22Rv1 (cell line): ENCODE results near the gene ATP6V1G2.
"Not testable (repeated sequence)": the region's sequence is repeated elsewhere in the genome, so short reads cannot be mapped to it uniquely, and the experiment has no call there.

Experiments
- H3K27ac ChIP-seq: fragments of 450-650 bp; 2 replicates; pipeline ENCODE4 v1.5.1; 2017
- ZFX ChIP-seq: fragments of 450-650 bp; IDR thresholded peaks from 2 replicates; pipeline ENCODE4 v1.6.1; 2017; ENCODE audit warnings: antibody characterized with exemption, borderline replicate concordance
- TF ChIP-seq, protein P1 (sequence below): fragments of 450-650 bp; IDR thresholded peaks from 2 replicates; pipeline ENCODE4 v1.5.1; 2017; ENCODE audit warnings: mild to moderate bottlenecking

Gene ATP6V1G2

DNA sequence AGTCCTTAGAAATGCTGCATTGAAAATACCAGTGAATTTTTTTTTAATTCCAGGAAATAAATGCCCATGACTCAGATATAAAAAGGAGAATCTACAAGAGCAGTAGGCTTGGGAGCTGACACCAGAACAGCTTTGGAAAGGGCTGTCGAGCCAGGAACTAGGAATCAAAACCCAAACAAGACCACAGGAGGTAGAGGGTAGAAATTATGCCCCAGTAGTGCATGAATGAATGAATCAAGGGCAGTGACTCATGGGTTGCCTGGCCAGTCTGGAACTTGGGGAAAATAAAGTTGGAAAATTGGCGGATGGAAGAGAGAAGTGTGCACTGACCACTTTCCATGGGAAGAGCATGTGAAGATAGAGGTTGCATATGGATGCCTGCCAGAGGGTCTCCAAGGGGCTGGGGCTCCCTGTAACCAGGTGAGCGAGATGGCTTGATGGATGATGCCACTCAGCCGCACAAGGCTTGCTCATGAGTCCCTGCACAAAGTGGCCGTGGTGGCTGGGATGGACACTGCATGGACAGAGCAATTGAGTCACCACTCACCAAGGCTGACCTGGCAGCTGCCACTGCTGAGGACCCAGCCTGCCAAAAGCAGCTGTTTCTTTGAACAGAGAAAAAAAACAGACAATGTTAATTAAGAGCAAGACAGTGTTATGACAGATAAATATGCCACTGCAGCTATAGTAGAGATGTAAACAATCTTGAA lies 32.8 kb downstream of the ATP6V1G2 start:
- no peak overlapping the region for H3K27ac ChIP-seq
- TF ChIP-seq, protein P1, sequence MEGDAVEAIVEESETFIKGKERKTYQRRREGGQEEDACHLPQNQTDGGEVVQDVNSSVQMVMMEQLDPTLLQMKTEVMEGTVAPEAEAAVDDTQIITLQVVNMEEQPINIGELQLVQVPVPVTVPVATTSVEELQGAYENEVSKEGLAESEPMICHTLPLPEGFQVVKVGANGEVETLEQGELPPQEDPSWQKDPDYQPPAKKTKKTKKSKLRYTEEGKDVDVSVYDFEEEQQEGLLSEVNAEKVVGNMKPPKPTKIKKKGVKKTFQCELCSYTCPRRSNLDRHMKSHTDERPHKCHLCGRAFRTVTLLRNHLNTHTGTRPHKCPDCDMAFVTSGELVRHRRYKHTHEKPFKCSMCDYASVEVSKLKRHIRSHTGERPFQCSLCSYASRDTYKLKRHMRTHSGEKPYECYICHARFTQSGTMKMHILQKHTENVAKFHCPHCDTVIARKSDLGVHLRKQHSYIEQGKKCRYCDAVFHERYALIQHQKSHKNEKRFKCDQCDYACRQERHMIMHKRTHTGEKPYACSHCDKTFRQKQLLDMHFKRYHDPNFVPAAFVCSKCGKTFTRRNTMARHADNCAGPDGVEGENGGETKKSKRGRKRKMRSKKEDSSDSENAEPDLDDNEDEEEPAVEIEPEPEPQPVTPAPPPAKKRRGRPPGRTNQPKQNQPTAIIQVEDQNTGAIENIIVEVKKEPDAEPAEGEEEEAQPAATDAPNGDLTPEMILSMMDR: no peak
- no peak for TF ChIP-seq ZFX

DNA sequence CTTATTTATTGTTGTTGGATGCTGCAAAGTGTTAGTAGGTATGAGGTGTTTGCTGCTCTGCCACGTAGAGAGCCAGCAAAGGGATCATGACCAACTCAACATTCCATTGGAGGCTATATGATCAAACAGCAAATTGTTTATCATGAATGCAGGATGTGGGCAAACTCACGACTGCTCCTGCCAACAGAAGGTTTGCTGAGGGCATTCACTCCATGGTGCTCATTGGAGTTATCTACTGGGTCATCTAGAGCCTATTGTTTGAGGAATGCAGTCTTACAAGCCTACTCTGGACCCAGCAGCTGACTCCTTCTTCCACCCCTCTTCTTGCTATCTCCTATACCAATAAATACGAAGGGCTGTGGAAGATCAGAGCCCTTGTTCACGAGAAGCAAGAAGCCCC lies 36.4 kb downstream of the ATP6V1G2 start:
- no peak overlapping the region for H3K27ac ChIP-seq
- TF ChIP-seq, protein P1: no peak
- no peak for TF ChIP-seq ZFX

DNA sequence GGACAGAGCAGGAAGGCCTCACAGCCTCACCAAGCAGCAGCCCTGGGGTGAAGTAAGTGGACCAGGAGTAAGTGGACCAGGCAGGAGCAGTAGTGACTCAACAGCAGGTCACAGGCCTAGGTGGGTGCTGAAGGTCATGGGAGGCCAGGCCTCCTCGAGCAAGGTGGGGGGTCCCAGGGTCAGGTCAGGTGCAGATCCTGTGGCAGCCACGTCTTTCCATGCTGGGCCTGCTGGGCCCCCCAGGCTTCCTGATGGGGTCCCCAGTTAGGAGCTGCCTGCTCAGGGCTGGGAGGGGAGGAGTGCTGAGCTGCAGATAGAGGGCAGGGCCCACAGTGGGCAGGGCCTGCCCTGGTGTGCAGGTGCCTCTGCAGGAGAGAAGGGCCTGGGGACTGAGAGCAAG lies 37.4 kb downstream of the ATP6V1G2 start:
- not testable (repeated sequence) for H3K27ac ChIP-seq

DNA sequence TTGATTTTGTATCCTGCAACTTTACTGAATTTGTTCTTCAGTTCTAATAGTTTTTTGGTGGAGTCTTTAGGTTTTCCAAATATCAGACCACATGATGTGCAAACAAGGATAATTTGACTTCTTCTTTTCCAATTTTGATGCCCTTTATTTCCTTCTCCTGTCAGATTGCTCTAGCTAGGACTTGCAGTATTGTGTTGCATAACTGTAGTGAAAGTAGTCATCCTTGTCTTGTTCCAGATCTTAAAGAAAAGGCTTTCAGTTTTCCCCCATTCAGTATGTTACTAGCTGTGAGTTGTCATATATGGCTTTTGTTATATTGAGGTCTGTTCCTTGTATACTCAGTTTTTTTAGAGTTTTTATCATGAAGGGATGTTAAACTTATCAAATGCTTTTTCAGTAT lies 43.8 kb downstream of the ATP6V1G2 start:
- TF ChIP-seq, protein P1: no peak
- TF ChIP-seq ZFX: no peak

DNA sequence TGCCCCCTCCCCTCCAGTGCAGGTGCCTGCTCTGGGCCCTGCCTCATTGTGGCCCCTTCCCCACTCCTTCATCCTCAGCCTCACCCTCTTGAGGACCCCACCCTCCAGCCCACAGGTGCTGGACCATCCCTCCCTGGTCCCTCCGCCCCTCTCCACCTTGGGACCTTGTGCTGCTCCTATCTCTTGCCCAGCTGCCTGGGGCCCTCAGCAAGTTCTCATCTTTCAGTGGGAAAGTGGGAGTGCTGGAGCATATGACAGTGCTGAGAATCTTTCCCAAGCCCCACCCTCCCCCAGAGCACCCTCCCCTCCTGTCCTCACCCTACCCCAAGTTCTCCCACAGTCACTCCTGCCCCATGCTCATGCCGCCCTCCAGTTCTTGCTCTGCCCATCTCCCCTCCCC lies 46.8 kb downstream of the ATP6V1G2 start:
- H3K27ac ChIP-seq: not testable (repeated sequence)

More for the DNA sequence above, 43.8 kb downstream of the ATP6V1G2 start:
- no peak overlapping the region for H3K27ac ChIP-seq

DNA sequence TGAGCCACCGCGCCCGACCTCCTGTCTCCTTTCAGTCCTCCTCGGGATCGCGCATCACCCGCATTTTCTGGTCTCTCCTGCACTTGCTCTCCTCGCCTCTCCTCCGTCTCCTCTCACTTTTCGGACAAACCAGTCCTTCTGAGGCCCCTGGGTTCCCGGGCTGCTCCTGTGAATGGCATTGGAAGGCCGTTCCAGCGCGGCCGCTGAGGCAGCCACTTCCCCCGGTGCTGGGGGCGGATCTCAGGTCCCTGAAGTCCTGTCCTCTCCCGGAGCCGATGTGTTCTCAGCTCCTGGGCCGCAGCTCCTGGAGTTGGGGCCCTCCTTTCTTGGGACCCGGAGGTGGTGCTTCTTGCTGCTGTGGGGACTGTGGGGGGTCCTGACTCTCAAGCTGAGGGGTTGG lies 47.7 kb downstream of the ATP6V1G2 start:
- TF ChIP-seq, protein P1: no peak
- no peak for TF ChIP-seq ZFX
- no peak overlapping the region for H3K27ac ChIP-seq

DNA sequence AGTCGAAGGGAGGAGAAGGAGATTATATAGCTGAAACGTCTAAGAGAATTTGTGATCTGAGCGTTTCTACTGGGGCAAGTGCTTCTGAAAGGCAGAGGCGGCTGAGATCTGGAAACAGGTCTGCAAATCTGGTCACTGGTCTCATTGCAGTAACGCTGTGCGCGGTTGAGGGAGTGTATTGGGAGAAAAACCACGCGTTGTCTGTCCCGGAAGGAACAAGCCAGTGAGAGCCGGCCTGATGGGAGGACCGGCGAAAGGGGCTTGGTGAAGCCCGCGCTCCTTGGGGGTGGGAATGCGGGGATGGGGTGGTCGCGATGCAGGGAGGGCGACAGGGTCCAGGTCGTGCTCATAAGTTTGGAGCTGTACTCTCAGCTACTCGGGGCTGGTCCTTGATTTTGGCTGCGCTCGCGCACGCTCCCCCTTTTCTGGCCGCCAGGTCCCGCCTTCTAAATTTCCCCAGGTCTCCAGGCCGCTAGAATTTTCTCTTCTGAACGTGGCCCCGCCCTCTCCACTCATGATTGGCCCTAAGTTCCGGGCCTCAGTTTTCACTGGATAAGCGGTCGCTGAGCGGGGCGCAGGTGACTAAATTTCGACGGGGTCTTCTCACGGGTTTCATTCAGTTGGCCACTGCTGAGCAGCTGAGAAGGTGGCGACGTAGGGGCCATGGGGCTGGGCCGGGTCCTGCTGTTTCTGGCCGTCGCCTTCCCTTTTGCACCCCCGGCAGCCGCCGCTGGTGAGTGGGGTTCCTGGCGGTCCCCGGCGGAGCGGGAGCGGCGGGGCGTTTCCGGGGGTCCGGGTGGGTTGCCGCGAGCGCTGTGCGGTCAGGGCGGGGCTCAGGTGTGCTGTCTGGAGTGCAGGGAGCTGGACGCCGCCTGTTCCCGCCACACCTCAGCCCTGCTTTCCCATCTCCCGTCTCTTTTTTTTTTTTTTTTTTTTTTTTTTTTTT lies 48.6 kb downstream of the ATP6V1G2 start, which contains the start of gene MICB:
MICB (plus strand) TSS at position 615 of the 946 bp plus-strand sequence; CDS start at position 664, 49 bp downstream.
- no peak within 1 kb of the TSS for H3K27ac ChIP-seq
- TF ChIP-seq ZFX: no peak
- TF ChIP-seq, protein P1: no peak

DNA sequence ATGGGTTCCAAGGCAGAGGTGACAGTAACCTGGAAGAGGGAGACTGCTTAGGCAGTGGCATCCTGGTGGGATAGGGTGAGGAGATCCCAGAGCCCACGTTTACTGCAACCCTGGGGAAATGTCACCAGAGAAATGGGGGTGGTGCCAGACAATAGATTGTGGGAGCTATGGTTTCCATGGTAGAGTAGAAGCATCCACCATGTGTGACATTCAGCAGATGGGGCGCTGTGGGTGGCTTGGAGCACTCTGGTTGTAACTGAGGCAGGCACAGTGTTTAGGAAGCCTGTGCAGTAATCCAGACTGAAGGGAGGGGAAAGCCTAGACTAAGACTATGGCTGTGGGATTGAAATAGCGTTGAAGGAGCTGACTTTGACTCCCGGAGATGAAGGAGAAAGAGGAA lies 49.6 kb downstream of the ATP6V1G2 start:
- H3K27ac ChIP-seq: not testable (repeated sequence)
